ENCODE measurements around the gene RAB3C.

- no peak for TF ChIP-seq CTCF (conservative IDR thresholded peaks at IDR 0.05 in 1 of 2, IDR thresholded peaks at IDR 0.05 in 1 of 2; ENCODE audit: extremely low read depth in 1 of 2, insufficient read depth in 1 of 2, low read depth in 1 of 2, low read length in 2 of 2)
- TF ChIP-seq EZH2 (IDR thresholded peaks at IDR 0.05; ENCODE audit: borderline replicate concordance, low read length) = no peak
Observed at GRCh38 chr5:58800356-58800755, 217.5 kb downstream of the RAB3C start.

Data from mammary epithelial cell (primary cell).